DMS153 (cell line): ENCODE data around the gene DLG2.
A peak's percentile ranks its signal among the peaks of the same experiment; 100 is the strongest.

Source experiments
- DNase-seq: peaks from one replicate; lab custom pipeline; 2025; lab: John Stamatoyannopoulos, UW

Gene DLG2

DNA sequence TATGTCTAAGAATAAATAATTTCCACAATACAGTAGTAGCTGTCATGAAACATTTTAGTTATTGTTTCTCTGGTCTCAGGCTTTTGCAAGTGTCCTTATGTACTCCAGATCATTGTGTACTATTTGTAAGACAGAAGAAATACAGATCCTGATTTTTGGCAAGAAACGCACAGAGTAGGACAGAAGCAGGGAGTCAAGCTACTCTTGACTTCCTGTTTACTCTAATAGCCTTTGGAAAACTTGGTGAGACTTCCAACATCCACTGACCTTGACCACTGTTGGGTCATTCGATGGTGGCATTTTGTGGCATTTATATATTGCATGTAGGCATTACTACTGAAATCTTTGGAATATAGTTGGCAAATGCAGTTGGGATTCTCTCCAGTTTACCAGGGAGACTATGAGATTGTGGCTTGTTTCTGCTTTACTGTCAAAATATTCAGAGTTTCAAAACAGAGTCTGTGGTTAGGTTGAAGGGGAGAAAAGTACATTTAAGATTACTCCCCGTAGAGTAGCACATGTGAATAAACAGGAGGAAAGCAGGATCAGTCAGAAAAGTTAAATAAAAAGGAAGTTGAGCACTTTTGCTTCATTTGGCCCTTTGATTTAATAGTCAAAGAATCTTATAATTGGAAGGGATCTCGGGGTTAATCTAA, 1614.8 kb downstream of the DLG2 start:
- no peak for DNase-seq

DNA sequence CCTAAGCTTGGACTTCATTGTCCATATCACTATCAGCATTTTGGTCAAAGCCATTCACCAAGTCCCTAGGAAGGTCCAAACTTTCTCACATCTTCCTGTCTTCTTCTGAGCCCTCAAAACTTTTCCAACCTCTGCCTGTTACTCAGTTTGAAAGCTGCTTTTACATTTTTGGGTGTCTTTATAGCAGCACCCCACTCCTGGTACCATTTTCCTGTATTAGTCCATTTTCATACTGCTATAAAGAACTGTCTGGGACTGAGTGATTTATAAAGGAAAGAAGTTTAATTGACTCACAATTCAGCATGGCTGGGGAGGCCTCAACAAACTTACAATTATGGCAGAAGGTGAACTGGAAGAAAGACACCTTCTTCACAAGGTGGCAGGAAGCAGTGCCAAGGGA, 1624.0 kb downstream of the DLG2 start:
- no peak for DNase-seq

DNA sequence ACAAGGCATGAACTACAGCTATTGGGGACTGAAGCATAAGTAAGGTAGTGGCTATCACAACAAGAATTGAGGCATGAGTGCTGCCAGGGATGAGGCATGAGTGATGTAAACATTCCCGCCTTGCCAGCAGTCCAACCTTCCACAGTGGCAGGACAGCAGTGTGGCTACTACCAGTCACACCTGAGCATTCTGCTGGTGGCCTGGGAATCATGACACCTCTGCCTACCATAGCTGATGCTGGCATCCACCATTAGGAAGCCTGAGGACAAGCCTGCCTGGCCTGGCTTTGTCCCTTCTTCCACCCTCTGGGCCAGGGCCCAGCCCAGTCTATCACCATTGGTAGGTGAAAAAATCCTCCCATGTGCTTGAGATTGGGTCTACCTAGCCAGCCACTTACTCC, 1628.2 kb downstream of the DLG2 start:
- no peak for DNase-seq

DNA sequence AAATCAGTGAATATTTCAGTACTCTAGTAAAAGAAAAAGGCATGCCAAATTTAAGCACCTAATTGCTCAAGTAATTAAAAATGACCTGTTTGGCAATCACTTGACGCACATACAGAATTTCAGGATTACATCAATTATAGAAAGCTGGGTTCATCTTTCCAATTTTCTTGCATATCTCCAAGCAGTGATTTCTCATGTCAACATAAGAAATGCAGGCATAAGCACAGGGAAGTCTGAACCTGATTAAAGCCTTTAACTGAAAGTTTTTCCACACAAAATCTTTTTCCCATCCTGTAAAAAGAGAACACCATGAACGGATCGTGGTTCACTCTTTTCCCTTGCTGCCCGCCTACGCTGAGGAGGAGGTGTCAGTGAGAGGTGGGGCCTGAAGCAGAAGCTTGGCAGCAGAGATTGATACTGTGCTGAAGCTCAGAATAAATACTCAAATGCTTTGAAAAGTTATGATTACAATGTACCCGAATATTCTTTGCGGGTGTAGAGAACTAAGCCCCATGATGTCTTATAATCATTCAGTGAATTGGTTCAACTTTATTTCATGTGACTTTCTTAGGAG, 1636.9 kb downstream of the DLG2 start:
- DNase-seq = no peak

DNA sequence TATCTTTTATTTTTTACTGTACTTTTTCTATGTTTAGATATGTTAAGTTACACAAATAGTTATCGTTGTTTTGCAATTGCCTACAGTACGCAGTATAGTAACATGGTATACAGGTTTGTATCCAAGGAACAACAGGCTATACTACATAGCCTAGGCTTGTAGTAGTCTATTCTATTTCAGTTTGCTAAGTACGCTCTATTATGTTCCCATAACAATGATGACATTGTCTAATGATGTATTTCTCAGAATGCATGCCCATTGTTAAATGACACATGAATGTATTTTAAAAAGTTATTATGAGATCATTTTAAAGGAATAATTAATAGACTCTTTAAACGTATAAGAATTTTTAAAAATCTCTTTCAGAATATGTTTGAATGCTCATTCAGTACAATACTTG, 1644.3 kb downstream of the DLG2 start:
- no peak for DNase-seq

DNA sequence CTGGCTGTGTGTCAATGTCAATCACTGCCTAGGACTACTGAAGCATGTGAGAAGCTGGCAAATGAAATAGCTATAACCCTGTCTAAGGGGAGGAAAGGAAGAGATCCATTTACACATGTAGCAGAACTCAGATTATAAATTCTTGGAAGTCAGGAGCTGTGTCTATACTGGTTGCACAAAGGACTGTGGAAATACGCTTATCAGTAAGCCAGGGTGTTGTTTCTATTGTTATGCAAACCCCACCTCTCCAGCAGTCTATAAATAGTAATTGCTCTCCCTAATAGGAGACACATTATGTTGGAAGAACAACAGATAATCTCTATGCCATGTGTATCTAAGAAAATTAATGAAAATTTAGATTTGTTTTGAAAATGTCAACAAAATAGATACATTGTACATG, 1647.6 kb downstream of the DLG2 start:
- DNase-seq = no peak

DNA sequence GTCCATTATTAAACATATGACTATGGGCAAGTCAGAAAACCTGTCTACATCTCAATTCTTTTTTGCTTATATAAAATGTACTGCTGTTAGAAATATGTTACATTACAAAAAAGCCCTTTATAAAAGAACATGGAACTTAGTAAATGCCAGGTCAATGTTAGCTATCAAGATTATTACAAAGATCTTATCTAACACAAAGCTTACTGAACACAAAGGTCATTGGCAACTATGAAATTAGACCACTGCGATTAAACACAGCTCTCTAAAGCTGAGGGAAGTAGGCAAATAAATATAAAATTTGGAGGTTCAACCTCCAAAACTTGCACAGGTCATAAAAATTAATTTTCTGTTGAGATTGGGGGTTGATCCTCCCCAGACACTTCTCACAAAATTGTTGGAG, 1648.2 kb downstream of the DLG2 start:
- no peak for DNase-seq

DNA sequence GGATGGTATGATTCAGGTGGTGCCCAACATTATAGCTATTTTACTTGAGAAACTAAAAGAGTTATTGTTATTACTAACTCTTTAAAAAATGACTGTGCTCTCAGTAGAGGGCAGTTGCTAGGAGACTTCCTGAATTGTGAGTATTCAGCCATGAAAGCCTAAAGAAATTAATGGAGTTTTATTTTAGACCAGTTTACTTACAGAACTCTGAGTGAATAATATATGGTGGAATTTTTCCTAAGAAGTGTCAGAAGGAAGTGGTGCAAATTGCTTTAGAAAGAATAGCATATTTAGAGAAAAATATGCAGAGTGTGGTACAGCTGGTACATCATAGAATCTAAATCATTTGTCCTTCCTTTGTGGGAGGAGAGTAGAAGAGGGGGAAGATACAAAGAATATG, 1651.1 kb downstream of the DLG2 start:
- no peak for DNase-seq

DNA sequence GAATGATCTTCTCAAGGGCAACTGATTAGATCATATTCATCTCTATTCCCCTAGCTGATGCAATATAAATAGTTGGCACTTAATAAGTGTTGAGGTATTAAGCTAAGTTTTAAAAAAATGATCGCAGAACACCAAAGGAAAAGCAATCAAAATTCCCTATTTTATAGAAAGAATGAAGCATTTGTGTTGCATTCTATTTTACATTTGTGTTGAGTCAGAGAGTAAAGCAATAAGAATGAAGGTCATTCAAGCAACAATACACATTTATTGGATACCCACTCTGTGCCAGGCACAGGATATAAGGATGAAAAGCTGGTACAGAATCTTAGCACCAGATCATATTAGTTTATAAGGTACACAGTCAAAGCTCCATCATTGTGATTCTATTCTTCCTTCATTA, 1654.6 kb downstream of the DLG2 start:
- no peak for DNase-seq

DNA sequence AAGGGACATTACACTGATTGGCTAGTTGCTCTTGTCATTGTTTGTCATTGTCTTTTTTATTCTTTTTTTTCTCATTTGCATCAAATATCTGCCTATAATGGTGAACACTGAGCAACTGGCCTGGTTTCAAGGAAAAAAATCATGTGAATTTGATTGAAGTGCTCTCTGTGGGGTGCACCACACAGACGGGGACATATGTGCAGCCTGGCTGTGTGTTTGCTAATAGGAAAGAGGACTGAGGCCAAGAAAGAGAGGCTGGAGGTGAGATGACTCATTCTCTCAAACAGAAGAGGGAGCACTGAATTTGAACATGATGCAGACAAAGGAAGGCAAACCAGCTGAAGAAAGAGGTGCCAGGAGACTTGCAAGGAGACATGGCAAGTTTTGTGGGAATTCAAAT, 1656.1 kb downstream of the DLG2 start:
- peak; percentile 13 for DNase-seq

DNA sequence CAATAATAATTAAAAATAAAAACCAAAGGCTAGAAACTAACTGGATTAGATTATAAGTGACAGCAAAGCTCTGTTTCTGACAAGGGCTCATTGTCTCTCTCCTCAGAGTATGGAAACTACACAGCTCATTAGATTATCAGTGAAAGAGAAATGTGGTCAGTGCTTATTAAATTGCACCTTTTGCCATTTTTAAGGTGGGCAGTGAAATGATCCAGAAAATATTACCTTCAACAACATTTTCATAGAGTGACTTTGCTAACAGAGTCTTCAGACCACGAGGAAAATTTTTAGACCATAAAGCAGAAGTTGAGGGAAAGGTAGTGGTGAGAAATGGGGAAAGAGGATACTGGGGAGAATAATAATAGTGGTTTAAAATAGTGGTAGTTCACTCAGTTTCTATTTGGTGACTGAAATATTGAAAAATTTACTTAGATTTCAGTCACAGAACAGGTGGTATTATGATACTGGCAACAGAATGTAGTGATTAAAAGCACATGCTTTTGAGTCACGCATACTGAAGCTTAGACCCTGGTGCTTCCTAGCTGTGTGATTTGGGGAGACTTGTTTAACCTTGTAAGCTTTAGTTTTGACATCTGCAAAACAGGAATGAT, 1657.0 kb downstream of the DLG2 start:
- no peak for DNase-seq

DNA sequence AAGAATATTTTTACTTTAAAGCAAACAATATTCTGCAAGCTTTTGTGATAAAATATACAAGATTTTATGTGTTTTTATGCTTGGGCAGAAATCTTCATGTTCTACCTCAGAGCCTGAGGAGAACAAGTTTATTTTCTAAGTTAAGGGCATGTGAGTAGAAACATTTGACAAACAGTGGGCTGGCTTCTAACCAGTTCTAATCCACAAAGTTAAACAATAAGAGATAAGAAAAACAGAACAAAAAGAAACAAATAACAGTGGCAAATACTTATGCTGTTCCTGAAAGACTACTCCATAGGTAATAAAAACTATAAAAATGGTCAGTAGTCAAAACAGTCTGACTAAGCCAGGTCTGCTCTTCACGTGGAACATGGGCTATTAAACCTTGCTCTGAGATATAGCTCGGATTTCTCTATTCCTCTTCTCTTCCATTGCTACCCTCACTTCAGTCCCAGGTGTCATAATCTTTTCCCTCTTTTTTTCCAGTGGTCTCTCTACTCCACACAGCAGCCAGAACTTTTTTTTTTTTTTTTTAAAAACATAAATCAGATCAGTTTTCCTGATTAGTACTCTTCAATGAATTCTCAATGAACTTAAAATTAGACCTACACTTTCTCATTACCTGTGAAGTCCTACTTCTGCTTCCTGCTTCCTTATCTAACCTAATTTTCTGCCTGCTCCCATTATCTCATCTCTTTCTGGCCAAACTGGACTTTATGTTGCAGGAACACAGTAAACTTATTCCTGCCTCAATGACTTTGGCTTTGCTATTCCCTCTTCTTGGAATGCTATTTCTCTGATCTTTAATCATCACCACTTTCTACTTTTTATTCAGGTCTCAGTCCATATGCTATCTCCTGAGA, 1669.9 kb downstream of the DLG2 start:
- no peak for DNase-seq

DNA sequence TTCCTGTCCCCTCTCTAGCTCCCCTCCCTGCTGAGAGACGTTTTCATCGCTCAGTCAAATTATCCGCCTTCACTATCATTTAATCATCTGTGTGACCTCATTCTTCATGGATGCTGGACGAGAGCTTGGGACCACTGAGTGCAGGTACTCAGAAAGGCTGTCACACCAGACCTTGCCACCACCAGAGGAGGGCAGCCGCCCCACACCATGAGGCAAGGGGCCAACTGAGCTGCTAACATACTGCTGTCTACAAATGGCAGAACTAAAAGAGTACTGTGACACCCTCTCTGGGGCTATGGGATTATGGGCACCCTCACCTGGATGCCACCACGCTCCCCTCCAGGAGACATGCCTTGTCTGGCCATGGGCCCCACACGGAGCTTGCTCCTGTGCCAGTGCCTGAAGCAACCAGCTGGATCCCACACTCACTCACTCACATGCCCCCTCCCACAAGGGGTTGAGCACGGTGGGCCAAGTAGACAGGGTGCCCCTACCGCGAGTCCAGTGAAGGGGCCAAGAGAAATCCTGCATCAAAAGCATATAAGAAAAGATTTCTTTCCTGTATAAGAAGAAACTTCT, 1670.9 kb downstream of the DLG2 start:
- DNase-seq = no peak

DNA sequence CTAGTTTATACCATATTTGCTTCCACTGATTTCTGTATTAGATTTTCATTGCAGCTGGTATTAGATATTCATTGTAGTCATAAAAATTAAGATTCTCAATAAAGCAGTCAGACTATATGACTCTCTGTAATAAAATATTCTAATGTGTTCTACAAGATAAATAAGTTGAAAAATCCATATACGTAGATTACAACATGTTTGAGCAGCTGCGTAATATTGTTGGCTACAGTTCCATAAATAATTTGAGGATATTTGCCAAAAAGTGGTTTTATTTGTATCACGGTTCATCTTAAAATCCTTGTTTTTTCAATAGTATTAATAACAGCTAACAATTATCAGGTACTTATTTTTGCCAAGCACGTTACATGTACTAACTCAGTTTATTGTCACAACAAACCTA, 1672.4 kb downstream of the DLG2 start:
- no peak for DNase-seq

DNA sequence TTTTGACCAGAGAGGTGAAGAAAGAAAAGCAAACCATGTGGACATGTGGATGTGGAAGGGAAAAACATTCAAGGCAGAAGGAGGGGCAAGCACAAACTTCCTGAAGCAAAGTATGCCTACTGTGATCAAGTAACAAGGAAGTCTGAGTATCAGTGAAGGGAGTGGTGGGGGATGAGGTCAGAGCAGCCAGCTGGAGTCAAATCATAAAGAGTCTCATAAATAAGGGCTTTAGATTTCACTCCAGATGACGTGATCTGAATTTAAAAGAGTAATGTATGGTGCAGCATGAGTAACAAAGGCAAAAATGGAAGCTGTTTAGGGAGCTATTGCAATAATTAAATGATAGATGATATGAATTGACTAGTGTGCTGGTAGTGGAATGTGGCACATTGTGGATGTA, 1675.6 kb downstream of the DLG2 start:
- peak; percentile 72 for DNase-seq

DNA sequence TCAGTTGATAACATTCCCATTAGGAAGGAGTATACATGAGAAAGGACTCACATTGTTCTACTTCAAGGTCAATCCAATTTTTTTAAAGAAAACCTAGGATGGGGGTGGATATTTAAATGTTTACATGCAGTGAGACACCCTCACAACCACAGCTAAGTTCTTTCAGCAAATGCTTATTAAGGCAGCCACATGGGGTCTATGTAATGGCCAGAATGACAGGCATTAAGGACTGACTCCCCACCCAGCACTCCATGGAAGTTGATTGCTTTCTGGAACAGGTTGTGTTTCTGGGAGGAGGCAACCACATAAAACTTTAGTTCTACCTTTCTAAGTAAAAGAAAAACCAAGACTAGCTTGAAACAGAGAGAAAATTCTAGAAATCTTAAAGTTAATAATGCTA, 1678.9 kb downstream of the DLG2 start:
- no peak for DNase-seq

DNA sequence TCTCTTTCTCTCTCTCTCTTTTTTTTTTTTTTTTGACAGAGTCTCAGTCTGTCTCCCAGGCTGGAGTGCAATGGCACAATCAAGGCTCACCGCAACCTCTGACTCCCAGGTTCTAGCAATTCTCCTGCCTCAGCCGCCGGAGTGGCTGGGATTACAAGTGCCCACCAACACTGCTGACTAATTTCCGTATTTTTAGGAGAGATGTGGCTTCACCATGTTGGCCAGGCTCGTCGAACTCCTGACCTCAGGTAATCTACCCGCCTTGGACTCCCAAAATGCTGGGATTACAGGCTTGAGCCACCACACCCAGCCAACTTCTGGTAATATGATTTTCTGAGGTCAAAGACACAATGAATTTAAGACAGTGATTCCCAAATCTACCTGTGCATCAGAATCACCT, 1681.2 kb downstream of the DLG2 start:
- no peak for DNase-seq

DNA sequence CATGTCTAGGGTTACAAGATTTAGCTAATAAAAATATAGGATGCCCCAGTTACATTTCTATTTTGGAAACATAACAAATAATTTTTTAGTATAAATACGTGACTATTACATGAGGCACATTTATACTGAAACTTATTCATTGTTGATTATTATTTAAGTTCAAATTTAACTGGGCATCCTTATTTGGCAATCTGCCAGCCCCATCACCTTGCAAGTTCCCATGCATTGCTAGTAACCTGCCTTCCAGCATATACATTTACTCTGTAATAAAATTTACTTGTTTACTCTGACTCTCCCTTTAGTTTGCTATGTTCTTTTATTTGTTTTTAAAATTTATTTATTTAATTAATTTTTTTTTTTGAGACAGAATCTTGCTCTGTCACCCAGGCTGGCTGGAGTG, 1686.1 kb downstream of the DLG2 start:
- DNase-seq = no peak

DNA sequence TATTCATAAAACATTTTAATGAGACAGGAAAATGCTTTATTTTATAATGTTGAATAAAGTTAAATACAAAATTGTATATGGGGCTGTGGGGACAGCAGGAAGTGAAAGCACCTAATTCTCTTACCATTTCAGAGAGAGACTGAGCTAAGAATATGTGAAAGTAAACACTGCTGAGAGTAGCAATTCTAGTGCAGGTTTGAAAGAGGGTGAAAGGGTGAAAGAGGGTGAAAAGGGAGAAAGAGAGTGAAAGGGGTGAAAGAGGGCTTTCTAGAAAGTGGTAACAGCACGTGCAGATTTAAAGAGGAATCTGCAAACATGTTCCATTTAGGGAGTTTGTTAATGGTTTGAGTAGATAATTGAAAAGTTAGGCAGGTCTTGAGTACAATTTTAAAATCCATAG, 1689.0 kb downstream of the DLG2 start:
- DNase-seq = no peak

DNA sequence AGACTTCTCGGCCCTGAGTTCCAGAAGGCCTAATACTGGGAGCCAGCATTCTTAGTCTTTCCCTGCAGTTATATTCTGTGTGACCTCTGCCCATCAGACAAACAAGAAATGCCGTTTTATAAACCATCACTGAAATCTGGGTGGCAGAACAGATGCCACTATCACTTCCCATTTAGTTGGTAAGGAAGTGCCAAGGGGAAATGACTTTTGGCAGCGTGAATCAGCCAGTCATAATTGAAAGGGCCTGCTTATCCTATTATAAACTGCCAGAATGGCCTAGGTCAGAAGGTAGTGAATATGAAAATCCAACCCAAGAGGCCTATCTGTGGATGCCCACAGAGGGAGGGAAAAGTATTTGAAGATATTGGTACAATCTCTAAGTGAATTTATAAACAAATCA, 1694.1 kb downstream of the DLG2 start:
- DNase-seq = no peak

DNA sequence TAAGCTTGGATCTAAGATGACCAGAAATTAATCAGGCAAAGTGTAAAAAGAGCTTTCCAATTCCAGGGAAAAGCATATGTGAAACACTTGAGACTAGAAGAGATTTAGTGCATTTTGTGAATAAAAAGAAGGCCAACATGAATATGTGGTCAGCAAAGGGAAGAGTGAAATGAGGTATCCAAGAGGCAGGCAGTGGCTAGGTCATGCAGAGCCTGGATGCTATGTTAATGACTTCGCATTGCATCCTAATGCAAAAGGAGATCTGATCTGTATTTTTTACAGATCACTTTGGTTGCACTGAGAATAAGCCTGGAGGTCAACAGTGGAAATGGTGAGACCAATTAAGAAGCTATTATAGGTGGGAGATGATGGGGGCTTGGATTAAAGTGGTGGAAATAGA, 1699.7 kb downstream of the DLG2 start:
- DNase-seq = no peak

DNA sequence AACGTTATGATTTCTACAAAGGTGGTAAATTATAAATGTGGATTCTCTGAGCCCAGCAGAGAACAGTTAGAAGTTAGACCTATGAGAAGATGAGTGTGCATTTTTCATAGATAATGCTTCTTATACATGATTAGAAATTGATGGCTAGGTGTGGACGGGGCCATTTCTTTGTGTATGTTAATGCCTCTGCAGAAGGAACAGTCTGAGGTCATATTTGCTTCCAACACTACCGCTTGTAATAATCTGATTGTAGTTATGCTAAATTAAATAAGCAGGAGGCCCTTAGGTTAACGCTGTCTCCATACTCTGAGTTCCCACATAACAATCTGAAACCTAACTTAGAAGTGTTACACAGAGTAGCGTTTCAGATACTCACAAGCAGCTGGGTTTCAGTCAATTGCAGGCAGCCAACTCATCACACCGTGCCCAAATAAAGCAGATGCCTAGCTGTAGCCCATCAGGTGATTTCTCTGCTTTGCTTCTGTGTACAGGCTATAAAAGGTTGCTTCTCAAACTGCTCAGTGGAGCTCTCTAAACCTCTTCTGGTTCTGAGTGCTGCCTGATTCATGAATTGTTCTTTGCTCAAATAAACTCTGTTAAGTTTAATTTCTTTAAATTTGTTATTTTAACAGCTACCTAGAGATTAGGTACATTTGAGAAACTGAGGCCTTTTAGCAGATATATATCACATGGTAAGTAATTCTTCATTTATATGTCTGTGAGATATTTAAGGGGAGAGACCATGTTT, 1702.2 kb downstream of the DLG2 start:
- no peak for DNase-seq
